Keratinocyte (primary cell): Measurements from ENCODE around the gene AHCTF1. TPM values are rescaled to one million over a fixed set of nuclear protein-coding genes. Genes with fewer than 3 reads are reported as not detected.
"Not testable (repeated sequence)": the region's sequence is repeated elsewhere in the genome, so short reads cannot be mapped to it uniquely, and the experiment has no call there.

ENCODE experiments used
- DNase-seq: peaks from one replicate; pipeline ENCODE4 v3.0.0-alpha.2; 2011; ENCODE audit warnings: low read depth, missing footprints, low spot score
- FAIRE-seq: peaks from 2 replicates; lab custom pipeline; 2011; peaks lifted over from hg19 to GRCh38; lab: Jason Lieb, UNC
- H2AFZ ChIP-seq: 2 replicates; pipeline ENCODE4 v1.6.0; 2012; ENCODE audit warnings: low read length, control low read depth, inconsistent platforms; ENCODE audit not compliant: control insufficient read depth
- H3K27ac ChIP-seq: 2 replicates; pipeline ENCODE4 v1.5.1; 2011; ENCODE audit warnings: low read length; ENCODE audit not compliant: control insufficient read depth, insufficient read depth
- H3K27me3 ChIP-seq: 3 replicates; pipeline ENCODE4 v1.6.0; 2011; ENCODE audit warnings: low read length; ENCODE audit not compliant: control insufficient read depth, insufficient read depth; ENCODE audit errors: extremely low read depth
- H3K36me3 ChIP-seq, 2 experiments: 2 replicates in 1 of 2; 3 replicates in 1 of 2; pipeline ENCODE4 v1.5.1; 2011; ENCODE audit warnings: low read length in 2 of 2, mild to moderate bottlenecking in 1 of 2; ENCODE audit not compliant: control insufficient read depth in 2 of 2, insufficient read depth in 2 of 2; ENCODE audit errors: extremely low read depth in 1 of 2
- H3K4me1 ChIP-seq: 3 replicates; pipeline ENCODE4 v1.5.1; 2011; ENCODE audit warnings: low read length; ENCODE audit not compliant: control insufficient read depth, insufficient read depth; ENCODE audit errors: extremely low read depth
- H3K4me2 ChIP-seq: 3 replicates; pipeline ENCODE4 v1.6.0; 2011; ENCODE audit warnings: low read depth, low read length; ENCODE audit not compliant: control insufficient read depth, insufficient read depth; ENCODE audit errors: extremely low read depth
- H3K4me3 ChIP-seq, 3 experiments: fragments of 200-600 bp in 1 of 3; sonication (generic) in 1 of 3; 2 replicates in 2 of 3; 3 replicates in 1 of 3; pipeline ENCODE4 v1.5.1; 2011 to 2016; ENCODE audit warnings: low read length in 3 of 3, mild to moderate bottlenecking in 3 of 3, control low read depth in 2 of 3, inconsistent platforms in 1 of 3, low read depth in 1 of 3, mixed read lengths in 1 of 3, mixed run types in 1 of 3, moderate library complexity in 1 of 3; ENCODE audit not compliant: control insufficient read depth in 2 of 3, insufficient read depth in 2 of 3; ENCODE audit errors: extremely low read depth in 1 of 3
- H3K79me2 ChIP-seq: 2 replicates; pipeline ENCODE4 v1.6.0; 2012; ENCODE audit warnings: low read length; ENCODE audit not compliant: control insufficient read depth, insufficient read depth
- H3K9ac ChIP-seq: 3 replicates; pipeline ENCODE4 v1.6.0; 2011; ENCODE audit warnings: low read length; ENCODE audit not compliant: control insufficient read depth, insufficient read depth; ENCODE audit errors: extremely low read depth
- H3K9me1 ChIP-seq: 3 replicates; pipeline ENCODE4 v1.6.0; 2011; ENCODE audit warnings: low read length; ENCODE audit not compliant: control insufficient read depth, insufficient read depth; ENCODE audit errors: extremely low read depth
- H3K9me3 ChIP-seq: 2 replicates; pipeline ENCODE4 v1.5.1; 2012; ENCODE audit warnings: low read depth, low read length; ENCODE audit not compliant: control insufficient read depth
- H4K20me1 ChIP-seq: 3 replicates; pipeline ENCODE4 v1.6.0; 2011; ENCODE audit warnings: low read length; ENCODE audit not compliant: control insufficient read depth, insufficient read depth; ENCODE audit errors: extremely low read depth
- EZH2 ChIP-seq: IDR thresholded peaks from one replicate; pipeline ENCODE4 v1.6.1; 2012; ENCODE audit warnings: inconsistent platforms, mild to moderate bottlenecking, low read length, moderate library complexity
- dilution Hi-C: fragments of 300-500 bp; cut with MboI; formaldehyde crosslinking; loops from one replicate; pipeline ENCODE4 v1.7.0; 2020; ENCODE audit warnings: low sequenced_read_pairs; ENCODE audit not compliant: extremely low pct_ligation_motif_present
- polyA plus RNA-seq, 5 experiments: library from polyadenylated mRNA; depleted of rRNA in 3 of 5; stranded (reverse) in 3 of 5; stranded (forward) in 1 of 5; unstranded in 1 of 5; fragments of >200 nt; gene quantifications; 1 replicate in 1 of 5; 2 replicates in 3 of 5; 3 replicates in 1 of 5; pipeline versions ENCODE4 v1.2.1 to v1.2.3, GENCODE V29; 2011 to 2012; ENCODE audit warnings: missing spikeins in 2 of 5, low read depth in 1 of 5, low replicate concordance in 1 of 5
- TF ChIP-seq, protein P1 (sequence below), 3 experiments: IDR thresholded peaks in 1 of 3; conservative IDR thresholded peaks in 1 of 3; optimal IDR thresholded peaks in 1 of 3; 2 replicates in 2 of 3; 3 replicates in 1 of 3; pipeline versions ENCODE3 to v1.5.1; 2011; ENCODE audit warnings: low read length in 3 of 3, mild to moderate bottlenecking in 3 of 3, moderate library complexity in 2 of 3, control low read depth in 1 of 3, inconsistent platforms in 1 of 3; ENCODE audit not compliant: insufficient read depth in 2 of 3; ENCODE audit errors: extremely low read depth in 1 of 3

Gene AHCTF1
- polyA plus RNA-seq, 1 donor (not counting 4 experiments of a cell fraction or from before 2014, with no cell fraction given), result 22.2 TPM

- Histone ChIP-seq H3K27me3 (no peaks in the 10 kb centered on the region), H3K4me1 (no peaks in the 10 kb centered on the region), H3K4me3 (no peak overlapping the region), H3K36me3 (peaks cover 6 to 8% of the 10 kb centered on the region in 2 experiments), H2AFZ (no peak overlapping the region), H3K27ac (no peak overlapping the region), H3K4me2 (no peak overlapping the region), H3K9me3 (no peaks in the 10 kb centered on the region), H3K9ac (no peak overlapping the region), H3K79me2 (peaks cover 86% of the 10 kb centered on the region), H3K9me1 (peaks cover 2% of the 10 kb centered on the region), H4K20me1 (peaks cover 18% of the 10 kb centered on the region)
- DNase-seq (no peak), FAIRE-seq (no peak)
- TF ChIP-seq EZH2, result no peak
- TF ChIP-seq, protein P1, sequence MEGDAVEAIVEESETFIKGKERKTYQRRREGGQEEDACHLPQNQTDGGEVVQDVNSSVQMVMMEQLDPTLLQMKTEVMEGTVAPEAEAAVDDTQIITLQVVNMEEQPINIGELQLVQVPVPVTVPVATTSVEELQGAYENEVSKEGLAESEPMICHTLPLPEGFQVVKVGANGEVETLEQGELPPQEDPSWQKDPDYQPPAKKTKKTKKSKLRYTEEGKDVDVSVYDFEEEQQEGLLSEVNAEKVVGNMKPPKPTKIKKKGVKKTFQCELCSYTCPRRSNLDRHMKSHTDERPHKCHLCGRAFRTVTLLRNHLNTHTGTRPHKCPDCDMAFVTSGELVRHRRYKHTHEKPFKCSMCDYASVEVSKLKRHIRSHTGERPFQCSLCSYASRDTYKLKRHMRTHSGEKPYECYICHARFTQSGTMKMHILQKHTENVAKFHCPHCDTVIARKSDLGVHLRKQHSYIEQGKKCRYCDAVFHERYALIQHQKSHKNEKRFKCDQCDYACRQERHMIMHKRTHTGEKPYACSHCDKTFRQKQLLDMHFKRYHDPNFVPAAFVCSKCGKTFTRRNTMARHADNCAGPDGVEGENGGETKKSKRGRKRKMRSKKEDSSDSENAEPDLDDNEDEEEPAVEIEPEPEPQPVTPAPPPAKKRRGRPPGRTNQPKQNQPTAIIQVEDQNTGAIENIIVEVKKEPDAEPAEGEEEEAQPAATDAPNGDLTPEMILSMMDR (optimal IDR thresholded peaks at IDR 0.05 in 1 of 3, IDR thresholded peaks at IDR 0.05 in 1 of 3, conservative IDR thresholded peaks at IDR 0.05 in 1 of 3; ENCODE audit: extremely low read depth in 1 of 3, insufficient read depth in 2 of 3, low read length in 3 of 3), result no peak
- dilution Hi-C loops, result no loop called here
These were observed 11.8 kb downstream of the AHCTF1 start for GRCh38 chr1:246919902-246920301.

DNA sequence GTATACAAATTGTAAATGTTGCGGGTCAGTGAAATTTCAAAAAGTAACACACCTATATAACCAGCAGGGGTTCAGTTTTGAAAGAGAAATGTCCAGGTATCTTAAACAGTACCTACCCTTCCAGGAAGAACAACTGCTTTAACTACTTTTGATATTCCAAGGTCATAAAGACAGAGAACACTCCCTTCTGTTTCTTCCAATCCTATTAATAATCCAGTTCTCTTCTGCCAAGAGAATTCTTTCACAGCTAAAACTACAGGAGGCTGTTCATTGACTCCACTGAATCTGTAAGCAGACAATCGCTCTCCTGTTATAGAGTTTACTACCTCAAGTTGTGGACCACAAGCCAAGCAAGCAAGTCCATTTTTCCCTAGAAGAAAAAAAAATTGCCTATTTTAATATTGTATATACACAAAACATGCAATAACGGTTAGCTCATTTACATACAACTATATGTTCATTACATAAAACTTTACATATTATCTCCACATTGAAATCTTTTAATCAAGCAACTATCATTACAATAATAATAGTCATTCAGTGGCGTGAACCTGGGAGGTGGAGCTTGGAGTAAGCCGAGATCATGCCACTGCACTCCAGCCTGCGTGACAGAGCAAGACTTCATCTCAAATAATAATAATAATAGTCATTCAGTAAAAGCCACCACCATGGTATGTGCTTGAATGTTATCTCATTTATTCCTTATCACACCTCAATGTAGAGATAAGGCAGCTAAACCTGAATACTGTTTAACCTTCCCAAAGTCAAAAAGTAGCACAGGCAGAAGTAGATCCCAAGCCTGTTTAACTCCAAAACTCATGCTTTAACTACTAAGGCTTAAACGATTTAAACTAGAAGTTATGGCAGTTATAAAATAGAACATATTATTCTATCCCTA, 15.5 kb downstream of the AHCTF1 start:
- H3K36me3 ChIP-seq, H3K27me3 ChIP-seq, FAIRE-seq, H4K20me1 ChIP-seq, H3K4me3 ChIP-seq, H3K9me1 ChIP-seq, H2AFZ ChIP-seq, H3K4me2 ChIP-seq, dilution Hi-C loops, H3K4me1 ChIP-seq, H3K9me3 ChIP-seq, DNase-seq, H3K9ac ChIP-seq, H3K27ac ChIP-seq: not testable (repeated sequence)
- H3K79me2 ChIP-seq, result peaks cover 53% of the 10 kb centered on the region
